Adrenal gland (tissue), 12 donors: ENCODE measurements around the gene ORM2. TPM values are rescaled to one million over a fixed set of nuclear protein-coding genes. Genes with fewer than 3 reads are reported as not detected.

Experiments used
- DNase-seq, 7 donors: peaks; one replicate each; pipeline ENCODE4 v3.0.0-alpha.2; 2019 to 2020
- H3K27ac ChIP-seq, 5 donors: fragments of 200-600 bp; sonication (generic) in 4 of 5; 1 replicate in 3 of 5; 2 replicates in 2 of 5; pipeline versions ENCODE4 v1.5.1 to v1.8.0; 2016 to 2020; ENCODE audit warnings: mild to moderate bottlenecking in 1 of 5
- H3K27me3 ChIP-seq: fragments of 200-600 bp; 2 replicates; pipeline ENCODE4 v1.8.0; 2021
- H3K36me3 ChIP-seq, 2 donors: fragments of 200-600 bp; replicated peaks in 1 of 2; 1 replicate in 1 of 2; 2 replicates in 1 of 2; pipeline versions ENCODE4 v1.5.1 to v1.8.0; 2018 to 2022
- H3K4me1 ChIP-seq, 2 donors: fragments of 200-600 bp; replicated peaks in 1 of 2; 1 replicate in 1 of 2; 2 replicates in 1 of 2; pipeline versions ENCODE4 v1.5.1 to v1.8.0; 2018 to 2021
- H3K4me3 ChIP-seq, 4 donors: fragments of 200-600 bp; sonication (generic) in 3 of 4; one replicate each; pipeline ENCODE4 v1.5.1; 2016 to 2018
- H3K9me3 ChIP-seq, 3 donors: fragments of 200-600 bp; sonication (generic) in 1 of 3; replicated peaks in 1 of 3; 1 replicate in 2 of 3; 2 replicates in 1 of 3; pipeline versions ENCODE4 v1.5.1 to v1.8.0; 2016 to 2021
- POLR2A ChIP-seq, 2 donors: fragments of 450-650 bp; IDR thresholded peaks; one replicate each; pipeline ENCODE4 v1.6.1; 2017; ENCODE audit warnings: antibody characterized with exemption in 2 of 2, mild to moderate bottlenecking in 2 of 2, moderate library complexity in 1 of 2
- WGBS, 4 donors: extraction: QIAGEN DNeasy Blood & Tissue Kit in 2 of 4; methylation state at CpG; one replicate each; pipeline versions ENCODE4 v1.1.5 to v1.1.7; 2013 to 2017; 5-methylcytosine and 5-hydroxymethylcytosine counted together
- intact Hi-C, 2 donors: fragments of 100-400 bp; cut with DNase I; formaldehyde crosslinking; loops; one replicate each; pipeline versions ENCODE4 v1.14.1 to v1.15.0; 2022 to 2023
- polyA plus RNA-seq, 3 donors: library from polyadenylated mRNA; stranded (reverse); fragments of 200-250 nt in 2 of 3; fragments of 350-450 nt in 1 of 3; fragmentation: Illumina TruSeq in 1 of 3; extraction: RNeasy Lipid Tissue Mini Kit (QIAGEN cat#74804) in 1 of 3; gene quantifications; one replicate each; pipeline ENCODE4 v1.2.3, GENCODE V29; 2013 to 2014
- total RNA-seq, 9 donors: library from RNA; depleted of rRNA in 4 of 9; stranded (reverse); fragments of >200 nt in 4 of 9; fragments of 120-200 nt in 1 of 9; fragmentation: NEBNext Ultra II Directional in 1 of 9; extraction: Animal tissue kit (Norgen Biotek cat#: 25700) in 1 of 9; gene quantifications; one replicate each; pipeline versions ENCODE4 v1.1.0 to v1.2.4, GENCODE V29; 2013 to 2023
- TF ChIP-seq, protein P1 (sequence below), 6 experiments: fragments of 450-650 bp in 4 of 6; fragments of 200-600 bp in 2 of 6; sonication (generic) in 1 of 6; IDR thresholded peaks; 1 replicate in 5 of 6; 2 replicates in 1 of 6; pipeline versions ENCODE4 v1.5.1 to v1.8.0; 2016 to 2021; ENCODE audit warnings: antibody characterized with exemption in 6 of 6, mild to moderate bottlenecking in 2 of 6, moderate library complexity in 1 of 6
- donor health status: healthy with polysubstance abuse.
- donor health status: Bipolar disorder and iron deficiency.
- donor health status: DM: yes; HTN: yes; CAD: no.
- donor health status: DM: no; HTN: no; CAD: no.
- donor health status: DM: no; HTN: no; CAD: no.
- donor health status: DM: yes; HTN: yes; CAD: no.

ORM2 gene
- total and polyA plus RNA-seq, 12 donors = 0.60 to 16.2 (median 1.8) TPM; not detected in 3

- H3K27ac ChIP-seq = no peak overlapping the region
- no peak for TF ChIP-seq POLR2A (IDR thresholded peaks at IDR 0.05)
- TF ChIP-seq, protein P1, sequence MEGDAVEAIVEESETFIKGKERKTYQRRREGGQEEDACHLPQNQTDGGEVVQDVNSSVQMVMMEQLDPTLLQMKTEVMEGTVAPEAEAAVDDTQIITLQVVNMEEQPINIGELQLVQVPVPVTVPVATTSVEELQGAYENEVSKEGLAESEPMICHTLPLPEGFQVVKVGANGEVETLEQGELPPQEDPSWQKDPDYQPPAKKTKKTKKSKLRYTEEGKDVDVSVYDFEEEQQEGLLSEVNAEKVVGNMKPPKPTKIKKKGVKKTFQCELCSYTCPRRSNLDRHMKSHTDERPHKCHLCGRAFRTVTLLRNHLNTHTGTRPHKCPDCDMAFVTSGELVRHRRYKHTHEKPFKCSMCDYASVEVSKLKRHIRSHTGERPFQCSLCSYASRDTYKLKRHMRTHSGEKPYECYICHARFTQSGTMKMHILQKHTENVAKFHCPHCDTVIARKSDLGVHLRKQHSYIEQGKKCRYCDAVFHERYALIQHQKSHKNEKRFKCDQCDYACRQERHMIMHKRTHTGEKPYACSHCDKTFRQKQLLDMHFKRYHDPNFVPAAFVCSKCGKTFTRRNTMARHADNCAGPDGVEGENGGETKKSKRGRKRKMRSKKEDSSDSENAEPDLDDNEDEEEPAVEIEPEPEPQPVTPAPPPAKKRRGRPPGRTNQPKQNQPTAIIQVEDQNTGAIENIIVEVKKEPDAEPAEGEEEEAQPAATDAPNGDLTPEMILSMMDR (IDR thresholded peaks at IDR 0.05) = no peak
- no peaks in the 10 kb centered on the region for H3K27me3 ChIP-seq
- no peak for DNase-seq
- H3K4me3 ChIP-seq = no peak overlapping the region
- no peaks in the 10 kb centered on the region for H3K4me1 ChIP-seq
- intact Hi-C loops = loop anchor here (5.0 to 10.0 kb wide), 4 partner anchors 52 to 312 kb away; partner anchors contain the start of genes TEX53 (in 1 of the 2) and WHRN (in 1 of the 2)
- 89 to 90% (median 89%) methylated on average over 5 of the region's 5 CpGs for WGBS, 4 donors
- peaks cover 0 to 97% of the 10 kb centered on the region in 2 donors for H3K36me3 ChIP-seq
- H3K9me3 ChIP-seq = no peaks in the 10 kb centered on the region
These were observed 13.2 kb downstream of the ORM2 start for GRCh38 chr9:114342755-114343440.

- no peak overlapping the region for H3K4me3 ChIP-seq
- H3K9me3 ChIP-seq = no peaks in the 10 kb centered on the region
- H3K27me3 ChIP-seq = no peaks in the 10 kb centered on the region
- intact Hi-C loops = loop anchor here (5.0 to 10.0 kb wide), 4 partner anchors 51 to 311 kb away; partner anchors contain the start of genes TEX53 (in 1 of the 2) and WHRN (in 1 of the 2)
- WGBS, 4 donors = 89 to 91% (median 90%) methylated on average over 7 to 9 of the region's 9 CpGs
- no peak for TF ChIP-seq POLR2A (IDR thresholded peaks at IDR 0.05)
- TF ChIP-seq, protein P1 (IDR thresholded peaks at IDR 0.05) = no peak
- H3K4me1 ChIP-seq = peaks cover under 1 to 3% of the 10 kb centered on the region in 2 donors
- H3K27ac ChIP-seq = no peak overlapping the region
- no peak for DNase-seq
- H3K36me3 ChIP-seq = peaks cover 0 to 95% of the 10 kb centered on the region in 2 donors
These were observed 14.0 kb downstream of the ORM2 start for GRCh38 chr9:114343471-114344187.

- H3K9me3 ChIP-seq = no peaks in the 10 kb centered on the region
- H3K4me1 ChIP-seq = peaks cover 4 to 6% of the 10 kb centered on the region in 2 donors
- intact Hi-C loops = loop anchor here (5.0 to 10.0 kb wide), 4 partner anchors 51 to 311 kb away; partner anchors contain the start of genes TEX53 (in 1 of the 2) and WHRN (in 1 of the 2)
- DNase-seq = no peak
- H3K27me3 ChIP-seq = no peaks in the 10 kb centered on the region
- 89 to 95% (median 94%) methylated on average over 6 to 11 of the region's 11 CpGs for WGBS, 4 donors
- no peak overlapping the region for H3K27ac ChIP-seq
- H3K36me3 ChIP-seq = peaks cover 0 to 97% of the 10 kb centered on the region in 2 donors
- TF ChIP-seq POLR2A (IDR thresholded peaks at IDR 0.05) = no peak
- TF ChIP-seq, protein P1 (IDR thresholded peaks at IDR 0.05) = no peak
- no peak overlapping the region for H3K4me3 ChIP-seq
These were observed 14.5 kb downstream of the ORM2 start for GRCh38 chr9:114344188-114344566.

DNA sequence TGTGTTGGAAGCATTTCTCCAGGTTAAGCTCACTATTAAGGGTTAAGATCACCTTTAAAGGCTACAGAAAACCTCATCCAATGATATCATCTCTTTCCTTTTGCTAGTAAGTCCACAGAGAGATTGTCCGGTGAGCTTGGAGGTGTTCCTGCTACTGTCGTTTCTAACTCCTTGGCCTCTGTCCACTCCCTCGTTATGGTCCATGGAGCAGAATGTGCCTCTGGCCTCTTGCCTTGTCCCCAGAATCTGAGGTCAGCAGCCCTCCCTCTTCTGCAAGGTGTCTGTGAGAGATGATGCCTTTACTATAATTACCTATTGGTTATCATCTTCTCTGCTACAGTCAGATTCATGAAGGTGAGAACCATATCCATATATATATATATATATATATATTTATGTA lies 15.0 kb downstream of the ORM2 start:
- intact Hi-C loops = loop anchor here (5.0 to 10.0 kb wide), 4 partner anchors 50 to 310 kb away; partner anchors contain the start of genes TEX53 (in 1 of the 2) and WHRN (in 1 of the 2)
- H3K4me1 ChIP-seq = peaks cover 6 to 7% of the 10 kb centered on the region in 2 donors
- H3K9me3 ChIP-seq = no peaks in the 10 kb centered on the region
- no peaks in the 10 kb centered on the region for H3K27me3 ChIP-seq
- H3K36me3 ChIP-seq = peaks cover 0 to 97% of the 10 kb centered on the region in 2 donors
- H3K27ac ChIP-seq = no peak overlapping the region
- no peak for DNase-seq
- TF ChIP-seq POLR2A (IDR thresholded peaks at IDR 0.05) = no peak
- no peak overlapping the region for H3K4me3 ChIP-seq
- 58 to 71% (median 64%) methylated on average over 3 of the region's 3 CpGs for WGBS, 4 donors
